ENCODE results near the gene TTYH1.
"Not testable (repeated sequence)": the region's sequence is repeated elsewhere in the genome, so short reads cannot be mapped to it uniquely, and the experiment has no call there.

The TTYH1 gene

GRCh38 chr19:54439174-54439851 is 24.0 kb downstream of the TTYH1 start:
- no peak for DNase-seq (ENCODE audit: low read depth in 2 of 2, low spot score in 1 of 2)

DNA sequence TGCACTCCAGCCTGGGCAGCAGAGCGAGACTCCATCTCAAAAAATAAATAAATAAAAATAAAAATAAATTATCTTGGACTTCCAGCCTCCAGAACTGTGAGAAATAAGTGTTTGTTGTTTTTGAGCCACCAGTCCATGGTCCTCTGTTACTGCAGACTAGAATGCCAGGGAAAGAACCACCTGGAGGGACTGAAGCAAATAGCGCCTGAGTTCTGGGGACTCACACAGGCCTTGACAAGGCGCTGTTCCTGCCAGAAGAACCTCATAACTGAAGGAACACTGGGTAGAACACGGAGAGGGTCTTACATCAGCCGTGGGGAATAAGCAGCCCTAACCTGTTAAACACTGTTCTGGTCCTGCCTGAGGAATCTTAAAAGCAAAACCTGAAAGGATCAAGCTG is 25.4 kb downstream of the TTYH1 start:
- no peak for DNase-seq (ENCODE audit: low read depth in 2 of 2, low spot score in 1 of 2)

DNA sequence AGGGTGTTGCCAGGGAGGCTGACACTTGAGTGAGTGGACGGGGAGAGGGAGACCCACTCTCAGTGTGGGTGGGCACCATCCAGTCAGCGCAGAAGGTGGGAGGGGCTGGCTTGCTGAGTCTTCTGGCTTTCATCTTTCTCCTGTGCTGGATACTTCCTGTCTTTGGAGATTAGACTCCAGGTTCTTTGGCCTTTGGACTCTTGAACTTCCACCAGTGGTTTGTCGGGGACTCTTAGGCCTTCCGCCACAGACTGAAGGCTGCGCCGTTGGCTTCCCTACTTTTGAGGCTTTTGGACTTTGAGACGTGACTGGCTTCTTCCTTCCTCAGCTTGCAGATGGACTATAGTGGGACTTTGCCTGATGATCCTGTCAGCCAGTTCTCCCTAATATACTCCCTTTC is 29.5 kb downstream of the TTYH1 start:
- DNase-seq (ENCODE audit: low read depth in 2 of 2, low spot score in 1 of 2), result no peak

- not testable (repeated sequence) for DNase-seq (ENCODE audit: low read depth in 2 of 2, low spot score in 1 of 2)
Measured at GRCh38 chr19:54446349-54446748, 31.1 kb downstream of the TTYH1 start.

- peak in 1 of 2 donors; percentile 14 for DNase-seq (ENCODE audit: low read depth in 2 of 2, low spot score in 1 of 2)
Measured at GRCh38 chr19:54448040-54448773, 32.9 kb downstream of the TTYH1 start.

- peak; percentile 94 to 96 for DNase-seq (ENCODE audit: low read depth in 2 of 2, low spot score in 1 of 2)
Measured at GRCh38 chr19:54448774-54449700, 33.8 kb downstream of the TTYH1 start, which contains the start of gene LENG8. LENG8 (plus strand) TSS chr19:54449199; CDS start chr19:54451345, 2,146 bp downstream.

- no peak for DNase-seq (ENCODE audit: low read depth in 2 of 2, low spot score in 1 of 2)
Measured at GRCh38 chr19:54449701-54450069, 34.4 kb downstream of the TTYH1 start.

DNA sequence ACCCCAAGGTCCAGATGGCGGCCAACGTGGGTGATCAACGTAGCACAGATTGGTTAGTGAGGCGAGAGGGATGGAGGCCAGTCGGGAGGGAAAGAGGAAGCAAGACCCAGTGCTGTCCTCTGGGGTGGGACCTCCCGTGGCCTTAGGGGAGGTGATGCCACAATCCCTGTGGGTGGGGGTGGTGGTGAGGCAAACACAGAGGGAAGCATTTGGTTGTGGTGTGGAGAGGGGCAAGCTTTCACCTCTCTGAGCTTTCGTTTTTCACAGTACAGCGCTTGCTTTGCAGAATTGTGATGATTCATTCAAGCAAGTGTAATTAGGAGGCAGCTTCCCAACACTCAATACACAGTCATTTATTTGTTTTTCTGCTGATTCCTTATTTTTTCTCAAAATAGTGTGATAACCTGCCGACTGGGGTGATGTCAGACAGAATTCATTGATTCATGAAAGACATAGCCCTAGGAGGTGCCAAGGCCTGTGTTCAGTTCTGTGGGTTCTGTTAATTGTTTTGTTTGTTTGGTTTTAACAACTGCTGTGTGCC is 36.1 kb downstream of the TTYH1 start:
- no peak for DNase-seq (ENCODE audit: low read depth in 2 of 2, low spot score in 1 of 2)

GRCh38 chr19:54451997-54452396 is 36.7 kb downstream of the TTYH1 start:
- DNase-seq (ENCODE audit: low read depth in 2 of 2, low spot score in 1 of 2), result no peak

DNA sequence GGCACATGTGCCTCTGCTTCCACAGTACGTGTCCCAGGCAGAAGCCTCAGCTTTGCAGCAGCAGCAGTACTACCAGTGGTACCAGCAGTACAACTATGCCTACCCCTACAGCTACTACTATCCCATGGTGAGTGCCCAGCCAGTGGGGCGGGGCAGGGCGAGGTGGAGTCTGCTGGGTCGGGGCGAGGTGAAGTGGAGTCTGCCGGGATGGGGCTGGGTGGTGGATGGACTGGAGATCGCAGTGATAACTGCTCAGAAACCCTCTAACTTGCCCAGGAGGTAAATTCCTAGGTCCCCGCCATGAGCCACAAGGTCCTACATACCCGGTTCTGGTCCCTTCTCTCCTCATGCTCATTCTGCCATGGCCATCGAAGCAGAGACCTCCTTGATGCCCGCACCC is 37.4 kb downstream of the TTYH1 start:
- DNase-seq (ENCODE audit: low read depth in 2 of 2, low spot score in 1 of 2), result no peak

GRCh38 chr19:54453921-54454780 is 38.9 kb downstream of the TTYH1 start:
- no peak for DNase-seq (ENCODE audit: low read depth in 2 of 2, low spot score in 1 of 2)

DNA sequence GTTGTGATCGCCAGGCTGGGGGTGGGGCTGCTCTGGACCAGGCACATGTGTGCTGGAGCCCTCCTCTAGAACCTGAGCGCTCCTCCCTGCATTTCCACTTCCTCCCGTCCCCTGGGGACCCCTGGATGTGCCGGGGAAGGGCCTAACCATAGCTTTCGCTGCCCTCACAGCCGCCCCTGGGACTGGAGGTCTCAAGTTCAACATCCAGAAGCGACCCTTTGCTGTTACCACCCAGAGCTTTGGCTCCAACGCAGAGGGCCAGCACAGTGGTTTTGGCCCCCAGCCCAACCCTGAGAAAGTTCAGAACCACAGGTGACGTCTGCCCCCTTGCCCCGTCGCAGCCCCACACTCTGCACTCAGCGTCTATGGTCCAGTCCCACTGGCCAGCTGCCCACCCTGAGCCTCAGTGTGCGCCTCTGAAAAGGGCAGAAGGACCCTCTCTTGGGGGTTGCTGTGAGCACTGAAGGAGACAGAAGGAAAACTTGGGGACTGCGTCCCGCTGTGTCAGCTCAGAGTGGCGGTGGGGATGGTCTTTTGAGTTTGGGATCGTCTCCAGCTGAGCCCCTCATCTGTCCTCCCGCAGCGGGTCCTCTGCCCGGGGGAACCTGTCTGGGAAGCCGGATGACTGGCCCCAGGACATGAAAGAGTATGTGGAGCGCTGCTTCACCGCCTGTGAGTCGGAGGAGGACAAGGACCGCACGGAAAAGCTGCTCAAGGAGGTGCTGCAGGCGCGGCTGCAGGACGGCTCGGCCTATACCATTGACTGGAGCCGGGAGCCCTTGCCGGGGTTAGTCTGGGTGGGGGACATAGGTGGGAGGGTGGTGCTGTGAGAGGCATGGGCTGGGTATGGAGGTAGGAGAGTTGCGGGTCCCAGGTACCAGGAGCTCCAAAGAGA is 39.8 kb downstream of the TTYH1 start:
- DNase-seq (ENCODE audit: low read depth in 2 of 2, low spot score in 1 of 2), result no peak

DNA sequence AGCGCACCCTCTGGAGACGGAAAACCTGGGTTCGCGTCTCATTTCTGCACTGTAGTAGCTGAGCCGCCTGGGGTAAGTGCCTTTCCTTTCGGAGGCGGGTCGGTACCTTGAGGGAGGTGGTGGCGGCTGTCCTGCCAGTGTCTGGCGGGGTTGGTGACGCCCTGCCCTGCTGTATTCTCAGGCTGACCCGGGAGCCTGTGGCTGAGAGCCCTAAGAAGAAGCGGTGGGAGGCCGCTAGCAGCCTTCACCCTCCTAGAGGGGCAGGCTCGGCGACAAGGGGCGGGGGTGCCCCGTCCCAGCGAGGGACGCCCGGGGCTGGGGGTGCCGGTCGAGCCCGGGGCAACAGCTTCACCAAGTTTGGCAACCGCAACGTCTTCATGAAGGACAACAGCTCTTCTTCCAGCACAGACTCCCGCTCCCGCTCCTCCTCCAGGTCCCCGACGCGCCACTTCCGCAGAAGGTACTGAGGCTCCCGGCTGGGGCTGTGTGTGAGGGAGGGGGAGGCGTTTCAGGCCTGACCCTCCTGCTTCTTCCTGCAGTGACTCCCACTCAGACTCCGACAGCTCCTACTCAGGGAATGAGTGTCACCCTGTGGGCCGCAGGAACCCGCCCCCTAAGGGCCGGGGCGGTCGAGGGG is 40.6 kb downstream of the TTYH1 start:
- DNase-seq (ENCODE audit: low read depth in 2 of 2, low spot score in 1 of 2), result no peak

GRCh38 chr19:54456423-54457373 is 41.4 kb downstream of the TTYH1 start:
- no peak for DNase-seq (ENCODE audit: low read depth in 2 of 2, low spot score in 1 of 2)

GRCh38 chr19:54457773-54458647 is 42.7 kb downstream of the TTYH1 start:
- DNase-seq (ENCODE audit: low read depth in 2 of 2, low spot score in 1 of 2), result no peak

DNA sequence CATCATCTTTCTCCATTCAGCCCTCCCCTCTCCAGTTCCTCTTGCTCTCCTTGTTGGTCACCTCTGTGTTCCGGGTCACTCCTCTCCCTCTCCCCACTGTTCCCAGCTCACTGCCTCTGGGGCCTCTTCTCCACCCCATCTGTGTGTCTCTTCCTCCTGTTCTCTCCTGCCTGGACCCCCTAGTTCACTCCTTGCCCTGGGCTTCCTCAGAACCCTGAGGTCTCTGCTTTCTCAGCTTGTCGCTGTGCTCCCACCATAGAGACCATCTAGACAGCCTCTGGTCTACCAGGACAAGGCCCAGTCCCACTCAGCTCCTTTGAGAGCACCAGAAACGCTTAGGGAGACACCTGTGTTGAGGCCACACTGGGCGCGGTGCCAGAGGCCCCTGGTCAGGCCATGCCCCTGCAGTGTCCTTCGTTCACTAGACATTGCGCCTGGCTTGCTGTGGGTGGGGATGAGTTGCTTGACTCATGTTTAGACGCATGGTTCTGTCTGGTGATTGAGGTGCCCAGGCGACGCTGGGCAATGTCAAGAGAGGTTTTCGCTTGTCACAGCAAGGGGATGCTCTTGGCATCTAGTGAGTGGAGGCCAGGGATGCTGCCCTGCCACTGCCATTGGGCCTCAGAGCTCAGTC is 43.5 kb downstream of the TTYH1 start:
- no peak for DNase-seq (ENCODE audit: low read depth in 2 of 2, low spot score in 1 of 2)
